Measurements from ENCODE around the gene CLIP1.

DNA sequence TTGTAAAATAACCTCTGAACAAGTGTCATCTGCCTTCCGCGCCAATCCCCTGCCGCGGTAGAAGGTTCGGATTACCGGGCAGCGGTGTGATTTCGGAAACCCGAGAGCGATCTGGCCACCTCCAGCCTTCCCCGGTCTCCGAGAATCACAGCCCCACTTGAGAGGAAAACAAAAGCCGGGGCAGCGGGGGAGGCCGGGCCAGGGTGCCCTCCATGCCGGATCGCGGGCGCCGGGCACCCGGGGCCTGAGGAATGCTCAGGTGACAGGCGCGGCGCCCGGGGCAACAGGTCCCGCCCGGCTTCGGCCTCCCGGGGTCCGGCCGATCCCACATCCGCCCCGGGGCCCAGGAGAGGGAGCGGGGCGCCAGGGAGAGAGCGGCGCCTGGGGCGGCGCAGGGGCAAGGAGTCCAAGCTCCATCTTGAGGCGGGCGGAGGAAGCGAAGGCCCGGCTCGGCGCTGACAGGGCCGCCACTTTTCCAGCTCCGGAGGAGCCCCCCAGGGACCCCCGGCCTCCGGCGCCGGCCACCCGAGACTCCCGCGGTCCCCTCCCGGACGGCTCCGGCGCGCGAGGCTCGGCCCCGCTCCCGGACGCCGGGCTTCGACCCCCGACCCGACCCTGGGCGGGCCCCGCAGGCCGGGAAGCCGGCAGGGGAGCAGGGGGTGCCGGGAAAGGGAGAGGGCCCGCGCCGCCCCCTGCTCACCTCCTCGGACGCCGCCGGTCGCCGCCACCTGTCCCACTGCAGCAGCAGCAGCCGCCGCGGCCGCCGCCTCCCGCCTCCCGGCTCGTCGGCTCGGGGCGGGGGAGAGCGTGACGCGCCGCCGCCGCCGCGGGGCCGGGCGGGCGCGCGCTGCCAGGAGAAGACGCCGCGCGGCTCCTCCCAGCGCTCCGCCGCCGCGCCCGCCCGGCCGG, at the start of gene CLIP1:
- TF ChIP-seq CTCF (IDR thresholded peaks at IDR 0.05) (peak; percentile 47), POLR2AphosphoS5 (IDR thresholded peaks at IDR 0.05; ENCODE audit: low read depth, low read length) (no peak), EZH2phosphoT487 (IDR thresholded peaks at IDR 0.05; ENCODE audit: borderline replicate concordance, low read depth) (no peak), ELF1 (IDR thresholded peaks at IDR 0.05) (no peak), SMC3 (IDR thresholded peaks at IDR 0.05; ENCODE audit: low read depth, low read length) (no peak)
